ENCODE measurements around the gene TNFSF8.

The TNFSF8 gene

DNA sequence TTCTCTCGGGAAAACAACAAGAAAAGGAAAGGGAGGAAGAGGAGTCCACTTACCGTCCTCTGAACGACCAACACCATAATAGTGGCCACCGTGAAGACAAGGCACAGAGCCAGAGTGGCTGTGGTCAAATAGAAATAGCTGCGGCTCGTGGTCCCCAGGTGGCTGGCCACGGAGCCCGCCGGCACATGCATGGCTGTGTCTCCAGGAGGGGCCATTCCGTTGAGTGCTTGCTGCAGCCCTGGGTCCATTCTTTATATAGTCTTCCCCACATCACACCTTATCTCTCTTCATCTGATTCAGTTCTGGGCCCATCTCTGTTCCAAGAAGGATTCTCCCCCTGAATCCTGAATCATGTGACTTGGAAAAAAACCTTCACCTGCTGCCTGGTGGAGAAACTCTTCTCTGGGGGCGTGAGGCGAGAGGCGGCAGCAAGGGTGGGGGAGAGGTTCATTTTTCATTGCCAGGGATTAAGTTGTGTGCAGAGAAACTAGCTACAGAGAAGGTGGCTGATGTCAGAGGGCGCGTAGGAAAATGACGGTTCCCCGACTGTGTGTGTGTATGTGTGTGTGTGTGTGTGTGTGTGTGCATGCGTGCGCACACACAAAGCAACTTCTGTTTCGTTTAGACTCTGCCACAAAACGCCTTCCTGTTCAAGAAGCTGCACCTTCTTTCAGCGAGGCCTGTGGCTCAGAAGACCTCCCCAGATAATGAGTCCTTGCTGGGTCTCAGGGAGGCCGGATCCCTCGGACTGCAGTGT lies at the start of gene TNFSF8:
Gene TNFSF8, minus strand, starts transcription at position 536 of the 757 bp plus-strand sequence. Its CDS starts 288 bp downstream, at position 248.
- H3K36me3 Mint-ChIP-seq: no peaks in the 10 kb centered on the region
- H3K4me1 Mint-ChIP-seq: peaks cover 45% of the 10 kb centered on the region
- H3K27me3 Mint-ChIP-seq: no peaks in the 10 kb centered on the region
- ATAC-seq: peak; percentile 84
- H3K4me3 Mint-ChIP-seq: peak within 1 kb of the TSS; percentile 76
- no peaks in the 10 kb centered on the region for H3K9me3 Mint-ChIP-seq
- peak within 1 kb of the TSS; percentile 83 for H3K27ac Mint-ChIP-seq

- no peak overlapping the region for H3K27ac Mint-ChIP-seq
Measured at GRCh38 chr9:114973216-114973615, 42.8 kb upstream of the TNFSF8 start.

GRCh38 chr9:114972510-114973136 lies 42.2 kb upstream of the TNFSF8 start:
- Mint-ChIP-seq H3K9me3 (no peaks in the 10 kb centered on the region), H3K4me3 (no peak overlapping the region), H3K27ac (no peak overlapping the region), H3K4me1 (no peaks in the 10 kb centered on the region), H3K36me3 (no peaks in the 10 kb centered on the region), H3K27me3 (no peaks in the 10 kb centered on the region)
- ATAC-seq: no peak

More at GRCh38 chr9:114973216-114973615, 42.8 kb upstream of the TNFSF8 start:
- no peak for ATAC-seq
- no peaks in the 10 kb centered on the region for H3K27me3 Mint-ChIP-seq
- H3K9me3 Mint-ChIP-seq: no peaks in the 10 kb centered on the region
- H3K4me1 Mint-ChIP-seq: no peaks in the 10 kb centered on the region
- no peak overlapping the region for H3K4me3 Mint-ChIP-seq
- no peaks in the 10 kb centered on the region for H3K36me3 Mint-ChIP-seq

DNA sequence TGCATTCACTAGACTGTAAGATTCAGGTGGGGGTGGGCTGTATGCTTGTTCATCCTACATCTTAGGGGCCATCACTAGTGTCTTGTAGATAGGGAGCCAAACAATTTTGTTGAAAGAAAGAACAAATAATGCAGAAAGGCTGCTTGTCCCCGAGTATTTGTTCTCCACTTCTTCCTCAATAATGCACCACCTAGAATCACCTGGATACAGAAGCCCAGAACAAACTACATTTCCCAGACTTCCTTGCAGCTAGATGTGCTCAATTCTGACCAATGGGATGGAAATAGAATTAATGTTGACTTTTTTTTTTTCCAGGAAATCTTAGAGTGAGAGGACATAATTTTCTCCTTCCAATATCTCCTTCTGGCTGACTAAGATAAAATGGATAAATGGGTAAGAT lies 38.9 kb upstream of the TNFSF8 start:
- no peaks in the 10 kb centered on the region for H3K9me3 Mint-ChIP-seq
- H3K27ac Mint-ChIP-seq: no peak overlapping the region
- no peak for ATAC-seq
- H3K27me3 Mint-ChIP-seq: no peaks in the 10 kb centered on the region
- H3K36me3 Mint-ChIP-seq: no peaks in the 10 kb centered on the region
- H3K4me3 Mint-ChIP-seq: no peak overlapping the region
- no peaks in the 10 kb centered on the region for H3K4me1 Mint-ChIP-seq

- no peaks in the 10 kb centered on the region for H3K4me1 Mint-ChIP-seq
- H3K27ac Mint-ChIP-seq: no peak overlapping the region
- no peaks in the 10 kb centered on the region for H3K36me3 Mint-ChIP-seq
- no peaks in the 10 kb centered on the region for H3K27me3 Mint-ChIP-seq
- H3K4me3 Mint-ChIP-seq: no peak overlapping the region
- H3K9me3 Mint-ChIP-seq: peaks cover 2% of the 10 kb centered on the region
- ATAC-seq: peak; percentile 69
Measured at GRCh38 chr9:114968671-114969070, 38.3 kb upstream of the TNFSF8 start.

- Mint-ChIP-seq H3K36me3 (peaks cover 14% of the 10 kb centered on the region), H3K4me1 (no peaks in the 10 kb centered on the region), H3K27ac (no peak overlapping the region), H3K9me3 (peaks cover 16% of the 10 kb centered on the region), H3K4me3 (no peak overlapping the region), H3K27me3 (no peaks in the 10 kb centered on the region)
- no peak for ATAC-seq
Measured at GRCh38 chr9:114965564-114965963, 35.2 kb upstream of the TNFSF8 start.

- Mint-ChIP-seq H3K9me3 (peaks cover 27% of the 10 kb centered on the region), H3K4me3 (no peak overlapping the region), H3K27ac (no peak overlapping the region), H3K4me1 (peaks cover 6% of the 10 kb centered on the region), H3K27me3 (peaks cover 9% of the 10 kb centered on the region), H3K36me3 (peaks cover 24% of the 10 kb centered on the region)
- no peak for ATAC-seq
Measured at GRCh38 chr9:114962809-114963208, 32.4 kb upstream of the TNFSF8 start.

GRCh38 chr9:114960276-114960675 lies 29.9 kb upstream of the TNFSF8 start:
- peaks cover 12% of the 10 kb centered on the region for H3K4me1 Mint-ChIP-seq
- H3K9me3 Mint-ChIP-seq: peaks cover 27% of the 10 kb centered on the region
- no peak for ATAC-seq
- peaks cover 20% of the 10 kb centered on the region for H3K27me3 Mint-ChIP-seq
- peaks cover 24% of the 10 kb centered on the region for H3K36me3 Mint-ChIP-seq
- H3K4me3 Mint-ChIP-seq: no peak overlapping the region
- no peak overlapping the region for H3K27ac Mint-ChIP-seq

DNA sequence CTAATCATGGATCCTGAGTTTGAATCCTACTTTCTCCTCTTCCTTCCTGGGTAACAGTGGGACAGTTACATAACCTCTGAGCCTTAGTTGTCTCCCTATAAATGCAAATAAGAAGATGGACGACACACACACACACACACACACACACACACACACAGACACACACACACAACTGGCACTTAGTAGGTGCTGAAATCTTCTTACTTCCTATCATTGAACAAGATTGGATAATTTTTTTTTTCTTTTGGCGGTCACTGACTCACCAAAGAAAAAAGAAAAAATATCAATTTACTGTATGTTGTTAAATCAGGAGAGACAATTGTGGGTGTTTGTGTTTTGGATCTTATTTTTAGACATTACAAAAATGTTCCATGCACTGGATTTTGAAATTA lies 28.4 kb upstream of the TNFSF8 start:
- no peak overlapping the region for H3K27ac Mint-ChIP-seq
- no peak overlapping the region for H3K4me3 Mint-ChIP-seq
- no peak for ATAC-seq
- peaks cover 21% of the 10 kb centered on the region for H3K4me1 Mint-ChIP-seq
- H3K27me3 Mint-ChIP-seq: peaks cover 31% of the 10 kb centered on the region
- H3K9me3 Mint-ChIP-seq: peaks cover 26% of the 10 kb centered on the region
- H3K36me3 Mint-ChIP-seq: peaks cover 24% of the 10 kb centered on the region

DNA sequence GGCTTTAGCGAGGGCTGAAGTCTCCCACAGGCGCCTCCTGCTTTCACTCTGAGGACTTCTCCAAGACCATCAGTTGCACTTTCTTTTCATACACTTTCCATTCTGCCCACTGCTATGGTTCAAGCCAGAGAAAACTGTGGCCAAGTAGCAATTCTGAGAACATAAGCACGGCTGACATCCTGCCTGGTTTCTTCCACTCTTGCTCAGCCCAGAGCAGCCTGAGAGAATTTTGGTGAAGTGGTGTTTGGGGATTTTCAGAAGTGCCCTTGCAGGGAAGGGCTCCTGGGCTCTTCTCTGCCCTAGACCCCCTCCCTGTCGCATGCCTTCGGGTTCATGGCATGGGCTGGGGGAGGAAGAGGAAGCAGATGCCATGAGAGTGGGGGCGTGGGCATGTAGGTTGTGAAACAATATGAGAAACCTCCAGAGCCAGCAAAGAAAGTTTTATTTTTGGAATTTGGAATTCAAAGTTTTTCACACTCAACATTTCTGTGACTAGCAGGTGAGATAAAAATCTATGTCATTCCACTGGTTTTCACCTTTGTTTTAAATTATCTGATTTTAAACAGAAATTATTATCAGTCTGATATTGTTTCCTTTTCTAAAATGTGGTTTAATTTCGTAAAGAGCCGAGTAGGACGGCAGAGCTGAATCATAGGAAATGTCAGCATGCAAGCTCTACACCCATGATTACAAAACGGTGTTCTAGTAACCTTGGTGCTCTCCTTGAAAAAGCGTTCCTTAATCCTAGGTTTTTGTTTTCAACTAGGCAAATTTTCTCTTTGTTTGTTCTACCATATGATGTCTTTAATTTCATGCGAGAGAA lies 27.8 kb upstream of the TNFSF8 start:
- peaks cover 37% of the 10 kb centered on the region for H3K27me3 Mint-ChIP-seq
- H3K36me3 Mint-ChIP-seq: peaks cover 24% of the 10 kb centered on the region
- H3K9me3 Mint-ChIP-seq: peaks cover 24% of the 10 kb centered on the region
- peaks cover 21% of the 10 kb centered on the region for H3K4me1 Mint-ChIP-seq
- ATAC-seq: peak; percentile 61
- H3K4me3 Mint-ChIP-seq: no peak overlapping the region
- no peak overlapping the region for H3K27ac Mint-ChIP-seq

DNA sequence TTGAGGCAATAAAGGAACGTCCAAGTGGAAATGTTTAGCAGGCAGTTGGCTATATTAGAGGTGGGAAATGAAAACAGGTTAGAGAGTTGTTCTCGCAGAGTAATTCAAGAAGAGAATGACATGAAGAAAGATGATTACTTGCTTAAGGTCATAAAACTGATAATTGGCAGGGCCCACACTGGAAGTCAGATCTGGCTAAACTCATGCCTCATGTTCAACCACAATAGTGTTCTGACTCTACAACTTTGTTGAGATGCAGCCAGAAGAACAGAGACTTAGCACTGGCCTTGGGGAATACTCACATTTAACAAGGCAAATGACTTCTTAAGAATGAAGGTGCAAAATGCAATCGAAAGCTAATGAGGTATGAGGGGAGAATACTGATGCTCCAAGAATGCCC lies 27.2 kb upstream of the TNFSF8 start:
- Mint-ChIP-seq H3K4me3 (no peak overlapping the region), H3K27me3 (peaks cover 37% of the 10 kb centered on the region), H3K4me1 (peaks cover 21% of the 10 kb centered on the region), H3K36me3 (peaks cover 24% of the 10 kb centered on the region), H3K9me3 (peaks cover 21% of the 10 kb centered on the region), H3K27ac (no peak overlapping the region)
- peak; percentile 45 for ATAC-seq

DNA sequence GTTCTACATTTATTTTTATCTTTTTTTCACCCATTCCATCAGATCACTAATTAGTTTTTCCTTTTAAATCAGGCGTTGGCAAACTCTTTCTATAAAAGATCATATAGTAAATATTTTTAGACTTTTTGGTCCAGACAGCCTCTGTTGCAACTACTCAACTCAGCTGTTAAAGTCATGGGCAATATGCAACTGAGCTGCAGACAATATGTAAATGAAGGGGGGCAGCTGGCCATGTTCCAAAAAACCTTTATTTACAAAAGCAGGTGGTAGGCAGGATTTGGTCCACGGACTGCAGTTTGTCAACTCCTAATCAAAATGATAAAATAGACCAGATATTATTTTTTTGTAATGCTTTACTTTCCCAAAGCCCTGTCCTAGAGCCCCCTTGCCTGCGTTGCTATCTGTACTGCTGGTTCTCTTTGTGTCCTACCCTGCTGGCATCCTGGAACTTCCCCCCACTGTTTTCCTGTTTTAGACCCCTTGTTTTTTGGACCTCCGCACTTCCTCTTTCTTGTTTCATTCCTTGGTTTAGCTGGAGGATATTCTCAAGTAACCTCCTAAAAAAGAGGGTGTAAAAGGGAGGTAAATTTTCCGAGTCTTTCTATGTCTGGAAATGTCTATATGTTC lies 24.7 kb upstream of the TNFSF8 start:
- Mint-ChIP-seq H3K4me3 (no peak overlapping the region), H3K4me1 (peaks cover 21% of the 10 kb centered on the region), H3K27ac (no peak overlapping the region), H3K36me3 (peaks cover 10% of the 10 kb centered on the region), H3K27me3 (peaks cover 51% of the 10 kb centered on the region), H3K9me3 (peaks cover 11% of the 10 kb centered on the region)
- ATAC-seq: no peak

DNA sequence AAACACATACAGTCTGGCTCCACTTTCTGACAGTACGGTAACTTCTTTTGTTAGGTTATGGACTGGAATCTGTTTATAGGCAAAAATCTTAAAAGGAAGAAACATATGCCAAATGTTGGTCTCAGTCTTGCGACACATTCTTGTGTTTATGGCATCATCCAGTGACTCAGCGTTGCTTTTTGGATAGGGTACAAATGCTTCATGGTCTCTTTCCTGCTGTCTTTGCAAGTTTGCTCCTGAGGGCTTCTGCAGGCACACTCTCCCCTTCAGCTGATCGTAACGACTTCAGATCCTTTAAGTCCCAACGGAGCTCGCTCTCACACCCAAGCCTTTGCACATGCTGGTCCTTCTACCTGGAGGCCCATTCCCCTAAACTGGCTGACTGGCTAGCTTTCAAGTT lies 23.6 kb upstream of the TNFSF8 start:
- Mint-ChIP-seq H3K4me3 (no peak overlapping the region), H3K9me3 (peaks cover 3% of the 10 kb centered on the region), H3K36me3 (peaks cover 1% of the 10 kb centered on the region), H3K27me3 (peaks cover 44% of the 10 kb centered on the region), H3K4me1 (peaks cover 21% of the 10 kb centered on the region), H3K27ac (no peak overlapping the region)
- ATAC-seq: no peak

DNA sequence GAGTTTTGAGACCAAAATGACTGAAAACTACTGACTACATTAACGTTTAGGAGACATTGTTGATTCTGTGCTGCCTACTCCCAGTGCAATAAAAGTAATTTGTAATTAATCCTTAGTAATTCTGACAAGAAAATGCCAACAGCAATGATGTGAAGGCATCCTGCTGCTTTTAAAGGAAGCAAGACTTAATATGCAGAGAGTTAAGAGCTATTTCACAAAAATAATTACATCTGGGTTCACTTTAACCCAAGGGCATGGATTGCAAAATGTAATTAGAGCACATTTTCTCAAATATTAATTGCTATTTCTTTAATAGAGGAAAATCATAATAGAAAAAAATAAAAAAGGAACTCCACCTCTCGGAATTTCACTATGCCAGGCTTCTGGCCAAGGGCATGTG lies 22.7 kb upstream of the TNFSF8 start:
- peaks cover 42% of the 10 kb centered on the region for H3K27me3 Mint-ChIP-seq
- ATAC-seq: no peak
- H3K9me3 Mint-ChIP-seq: no peaks in the 10 kb centered on the region
- H3K36me3 Mint-ChIP-seq: no peaks in the 10 kb centered on the region
- no peak overlapping the region for H3K4me3 Mint-ChIP-seq
- H3K4me1 Mint-ChIP-seq: peaks cover 17% of the 10 kb centered on the region
- H3K27ac Mint-ChIP-seq: no peak overlapping the region

- ATAC-seq: no peak
- H3K27me3 Mint-ChIP-seq: peaks cover 35% of the 10 kb centered on the region
- H3K9me3 Mint-ChIP-seq: no peaks in the 10 kb centered on the region
Measured at GRCh38 chr9:114950761-114951160, 20.4 kb upstream of the TNFSF8 start.

More at GRCh38 chr9:114950761-114951160, 20.4 kb upstream of the TNFSF8 start:
- no peak overlapping the region for H3K27ac Mint-ChIP-seq
- no peaks in the 10 kb centered on the region for H3K36me3 Mint-ChIP-seq
- peaks cover 14% of the 10 kb centered on the region for H3K4me1 Mint-ChIP-seq
- H3K4me3 Mint-ChIP-seq: no peak overlapping the region

All from stimulated activated memory B cell treated with anti-CD40 and anti-IgM and Interleukin-4, amounts not matched to agents 10 μg/mL and 1 μg/mL and 100 μg/mL, for 72 hours (primary cell).